ENCODE measurements around the gene S1PR5. TPM values are rescaled to one million over a fixed set of nuclear protein-coding genes. Genes with fewer than 3 reads are reported as not detected.
A peak's percentile ranks its signal among the peaks of the same experiment; 100 is the strongest.

S1PR5 gene
- total RNA-seq, 1 experiment from 2014 or later: 2.4 TPM

- Histone ChIP-seq H3K79me2 (ENCODE audit: low read length) (no peaks in the 10 kb centered on the region), H3K9me3 (ENCODE audit: low read length) (no peaks in the 10 kb centered on the region), H3K9me2 (replicated peaks; ENCODE audit: low read length) (no peaks in the 10 kb centered on the region), H3K9ac (ENCODE audit: low read length) (no peak overlapping the region), H3K4me1 (ENCODE audit: insufficient read depth, low read length) (peaks cover 15% of the 10 kb centered on the region; the same call in 1 of the 2 replicates), H3K4me3 (ENCODE audit: low read length) (no peak overlapping the region), H2AFZ (ENCODE audit: low read length) (no peak overlapping the region), H3K27me3 (ENCODE audit: low read length) (no peaks in the 10 kb centered on the region), H3F3A (ENCODE audit: low read length, unreplicated experiment) (no peaks in the 10 kb centered on the region), H3K4me2 (ENCODE audit: low read length) (no peak overlapping the region), H3K36me3 (ENCODE audit: low read depth, low read length) (no peaks in the 10 kb centered on the region), H4K20me1 (ENCODE audit: low read length) (no peaks in the 10 kb centered on the region), H3K27ac (ENCODE audit: low read length) (no peak overlapping the region)
- no TSS peak for BruUV-seq (replicated peaks)
- DNase-seq (no peak), ATAC-seq (no peak)
- ChIA-PET CTCF (no interaction called here), POLR2A (ENCODE audit: unreplicated experiment) (no interaction called here)
- no peak for TF ChIP-seq EZH2 (IDR thresholded peaks at IDR 0.05; ENCODE audit: low read length, unreplicated experiment)
- TF ChIP-seq CTCF (conservative IDR thresholded peaks at IDR 0.05; ENCODE audit: low read depth, low read length): no peak
- TF ChIP-seq EZH2phosphoT487 (IDR thresholded peaks at IDR 0.05; ENCODE audit: borderline replicate concordance, low read length): no peak
- intact Hi-C loops (cut with micrococcal nuclease): no loop called here
These were observed 4.0 kb downstream of the S1PR5 start for GRCh38 chr19:10513223-10513622.

- ChIA-PET POLR2A (ENCODE audit: unreplicated experiment) (interaction anchor here (0.6 kb wide), 2 partner anchors 8 to 326 kb away, joined by 3 to 5 read pairs; no protein-coding TSS in a partner anchor), CTCF (no interaction called here)
- H3K9me2 ChIP-seq (replicated peaks; ENCODE audit: low read length): no peaks in the 10 kb centered on the region
- H2AFZ ChIP-seq (ENCODE audit: low read length): peak overlapping the region; percentile 42; the same call in 1 of the 2 replicates
- H3F3A ChIP-seq (ENCODE audit: low read length, unreplicated experiment): no peaks in the 10 kb centered on the region
- ATAC-seq (peak; percentile 39), DNase-seq (peak; percentile 50)
- no peaks in the 10 kb centered on the region for H3K27me3 ChIP-seq (ENCODE audit: low read length)
- H3K9me3 ChIP-seq (ENCODE audit: low read length): no peaks in the 10 kb centered on the region
- peaks cover 8% of the 10 kb centered on the region; the same call in 1 of the 2 replicates for H3K4me1 ChIP-seq (ENCODE audit: insufficient read depth, low read length)
- intact Hi-C loops (cut with micrococcal nuclease): no loop called here
- BruUV-seq (replicated peaks): no TSS peak
- TF ChIP-seq CTCF (conservative IDR thresholded peaks at IDR 0.05; ENCODE audit: low read depth, low read length) (peak; percentile 86), EZH2 (IDR thresholded peaks at IDR 0.05; ENCODE audit: low read length, unreplicated experiment) (no peak)
- no peak overlapping the region for H3K27ac ChIP-seq (ENCODE audit: low read length)
- H3K9ac ChIP-seq (ENCODE audit: low read length): no peak overlapping the region
- H3K4me2 ChIP-seq (ENCODE audit: low read length): peak overlapping the region; percentile 48
- no peaks in the 10 kb centered on the region for H3K36me3 ChIP-seq (ENCODE audit: low read depth, low read length)
- no peak overlapping the region for H3K4me3 ChIP-seq (ENCODE audit: low read length)
- no peaks in the 10 kb centered on the region for H4K20me1 ChIP-seq (ENCODE audit: low read length)
- H3K79me2 ChIP-seq (ENCODE audit: low read length): no peaks in the 10 kb centered on the region
These were observed 6.9 kb downstream of the S1PR5 start for GRCh38 chr19:10510301-10510802.

- CTCF ChIA-PET: interaction anchor here (0.6 to 1.0 kb wide), 2 partner anchors 25 to 29 kb away, joined by 4 to 5 read pairs; no protein-coding TSS in a partner anchor
- Histone ChIP-seq H3K9me2 (replicated peaks; ENCODE audit: low read length) (no peaks in the 10 kb centered on the region), H3K4me3 (ENCODE audit: low read length) (no peak overlapping the region), H3K9me3 (ENCODE audit: low read length) (no peaks in the 10 kb centered on the region), H4K20me1 (ENCODE audit: low read length) (no peaks in the 10 kb centered on the region), H3K36me3 (ENCODE audit: low read depth, low read length) (no peaks in the 10 kb centered on the region), H2AFZ (ENCODE audit: low read length) (no peak overlapping the region), H3K4me1 (ENCODE audit: insufficient read depth, low read length) (peaks cover 8% of the 10 kb centered on the region; the same call in 1 of the 2 replicates), H3K9ac (ENCODE audit: low read length) (no peak overlapping the region), H3K79me2 (ENCODE audit: low read length) (no peaks in the 10 kb centered on the region), H3K27me3 (ENCODE audit: low read length) (no peaks in the 10 kb centered on the region), H3K27ac (ENCODE audit: low read length) (no peak overlapping the region), H3K4me2 (ENCODE audit: low read length) (no peak overlapping the region), H3F3A (ENCODE audit: low read length, unreplicated experiment) (no peaks in the 10 kb centered on the region)
- TF ChIP-seq EZH2phosphoT487 (IDR thresholded peaks at IDR 0.05; ENCODE audit: borderline replicate concordance, low read length) (no peak), EZH2 (IDR thresholded peaks at IDR 0.05; ENCODE audit: low read length, unreplicated experiment) (no peak), CTCF (conservative IDR thresholded peaks at IDR 0.05; ENCODE audit: low read depth, low read length) (no peak)
- POLR2A ChIA-PET (ENCODE audit: unreplicated experiment): interaction anchor here (0.7 kb wide), 1 partner anchor 358 kb away, joined by 6 read pairs; no protein-coding TSS in a partner anchor
- no TSS peak for BruUV-seq (replicated peaks)
- peak; percentile 68 for DNase-seq
- peak; percentile 28 for ATAC-seq
- intact Hi-C loops (cut with micrococcal nuclease): no loop called here
These were observed 8.5 kb downstream of the S1PR5 start for GRCh38 chr19:10508707-10509106.

Data from PC-3 (cell line).